ENCODE measurements around the gene THSD1. TPM values are rescaled to one million over a fixed set of nuclear protein-coding genes. Genes with fewer than 3 reads are reported as not detected.
"Not testable (repeated sequence)": the region's sequence is repeated elsewhere in the genome, so short reads cannot be mapped to it uniquely, and the experiment has no call there.

THSD1 gene
- total RNA-seq, 1 donor, result 0.52 TPM

GRCh38 chr13:52353193-52353592, 52.8 kb downstream of the THSD1 start:
- Histone ChIP-seq H3K9me3 (ENCODE audit: low read depth, low read length) (no peaks in the 10 kb centered on the region), H3K4me1 (ENCODE audit: insufficient read depth, low read length) (no peaks in the 10 kb centered on the region), H3K27me3 (ENCODE audit: insufficient read depth, low read length) (no peaks in the 10 kb centered on the region), H3K4me3 (ENCODE audit: low read length) (no peak overlapping the region)

- Histone ChIP-seq H3K4me1 (ENCODE audit: insufficient read depth, low read length) (no peaks in the 10 kb centered on the region), H3K4me3 (ENCODE audit: low read length) (no peak overlapping the region), H3K27me3 (ENCODE audit: insufficient read depth, low read length) (no peaks in the 10 kb centered on the region), H3K9me3 (ENCODE audit: low read depth, low read length) (no peaks in the 10 kb centered on the region)
These were observed 56.8 kb downstream of the THSD1 start for GRCh38 chr13:52348983-52349780.

GRCh38 chr13:52348071-52348470, 57.9 kb downstream of the THSD1 start:
- no peaks in the 10 kb centered on the region for H3K27me3 ChIP-seq (ENCODE audit: insufficient read depth, low read length)
- no peak overlapping the region for H3K4me3 ChIP-seq (ENCODE audit: low read length)
- no peaks in the 10 kb centered on the region for H3K4me1 ChIP-seq (ENCODE audit: insufficient read depth, low read length)
- no peaks in the 10 kb centered on the region for H3K9me3 ChIP-seq (ENCODE audit: low read depth, low read length)

GRCh38 chr13:52345631-52346251, 60.2 kb downstream of the THSD1 start:
- no peak overlapping the region for H3K4me3 ChIP-seq (ENCODE audit: low read length)
- H3K9me3 ChIP-seq (ENCODE audit: low read depth, low read length), result no peaks in the 10 kb centered on the region
- no peaks in the 10 kb centered on the region for H3K27me3 ChIP-seq (ENCODE audit: insufficient read depth, low read length)
- no peaks in the 10 kb centered on the region for H3K4me1 ChIP-seq (ENCODE audit: insufficient read depth, low read length)

- H3K27me3 ChIP-seq (ENCODE audit: insufficient read depth, low read length), result no peaks in the 10 kb centered on the region
- no peaks in the 10 kb centered on the region for H3K9me3 ChIP-seq (ENCODE audit: low read depth, low read length)
- no peaks in the 10 kb centered on the region for H3K4me1 ChIP-seq (ENCODE audit: insufficient read depth, low read length)
- H3K4me3 ChIP-seq (ENCODE audit: low read length), result no peak overlapping the region
These were observed 60.9 kb downstream of the THSD1 start for GRCh38 chr13:52345048-52345447.

- Histone ChIP-seq H3K4me1 (ENCODE audit: insufficient read depth, low read length) (no peaks in the 10 kb centered on the region), H3K27me3 (ENCODE audit: insufficient read depth, low read length) (no peaks in the 10 kb centered on the region)
These were observed 61.9 kb downstream of the THSD1 start for GRCh38 chr13:52344108-52344507.

GRCh38 chr13:52342203-52342602, 63.8 kb downstream of the THSD1 start:
- H3K4me3 ChIP-seq (ENCODE audit: low read length); H3K27me3 ChIP-seq (ENCODE audit: insufficient read depth, low read length); H3K9me3 ChIP-seq (ENCODE audit: low read depth, low read length); H3K4me1 ChIP-seq (ENCODE audit: insufficient read depth, low read length): not testable (repeated sequence)

More at GRCh38 chr13:52344108-52344507, 61.9 kb downstream of the THSD1 start:
- Histone ChIP-seq H3K9me3 (ENCODE audit: low read depth, low read length) (no peaks in the 10 kb centered on the region), H3K4me3 (ENCODE audit: low read length) (no peak overlapping the region)

- H3K4me3 ChIP-seq (ENCODE audit: low read length); H3K4me1 ChIP-seq (ENCODE audit: insufficient read depth, low read length); H3K9me3 ChIP-seq (ENCODE audit: low read depth, low read length); H3K27me3 ChIP-seq (ENCODE audit: insufficient read depth, low read length): not testable (repeated sequence)
These were observed 68.0 kb downstream of the THSD1 start for GRCh38 chr13:52337828-52338455.

GRCh38 chr13:52334107-52334506, 71.9 kb downstream of the THSD1 start:
- H3K4me3 ChIP-seq (ENCODE audit: low read length); H3K4me1 ChIP-seq (ENCODE audit: insufficient read depth, low read length); H3K27me3 ChIP-seq (ENCODE audit: insufficient read depth, low read length); H3K9me3 ChIP-seq (ENCODE audit: low read depth, low read length): not testable (repeated sequence)

- H3K27me3 ChIP-seq (ENCODE audit: insufficient read depth, low read length); H3K9me3 ChIP-seq (ENCODE audit: low read depth, low read length); H3K4me1 ChIP-seq (ENCODE audit: insufficient read depth, low read length); H3K4me3 ChIP-seq (ENCODE audit: low read length): not testable (repeated sequence)
These were observed 74.1 kb downstream of the THSD1 start for GRCh38 chr13:52331844-52332243.

Other genes with a start within 250 kb of the THSD1 start
- gene NEK3, start 246.6 kb downstream of the THSD1 start, total RNA-seq, result 4.2 TPM
- 30.2 TPM for gene VPS36, start 44.5 kb upstream of the THSD1 start, total RNA-seq
- 30.5 TPM for gene CKAP2, start 49.3 kb upstream of the THSD1 start, total RNA-seq
- 8.2 TPM for gene HNRNPA1L2, start 236.3 kb upstream of the THSD1 start, total RNA-seq
- gene SUGT1, start 246.7 kb upstream of the THSD1 start, total RNA-seq, result 14.9 TPM